Measurements from ENCODE around the gene RNMT.
"Not testable (repeated sequence)": the region's sequence is repeated elsewhere in the genome, so short reads cannot be mapped to it uniquely, and the experiment has no call there.

The RNMT gene

DNA sequence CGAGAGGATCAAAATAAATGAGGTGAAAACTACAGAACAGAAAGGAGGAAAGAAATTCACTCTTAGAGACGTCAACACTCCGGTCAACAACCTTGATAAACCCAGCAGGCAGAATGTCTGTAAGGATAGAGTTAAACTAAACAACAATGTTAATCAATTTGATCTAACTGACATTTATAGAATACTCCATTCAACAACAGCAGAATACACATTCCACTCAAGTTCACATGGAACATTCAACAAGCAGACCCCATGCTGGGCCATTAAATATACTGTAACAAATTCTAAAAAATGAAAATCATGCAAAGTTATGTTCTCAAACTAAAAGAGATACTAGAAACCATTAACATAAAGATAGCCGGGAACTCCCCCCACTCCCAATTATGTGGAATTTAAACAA lies 41.9 kb upstream of the RNMT start:
- no peak for TF ChIP-seq EZH2phosphoT487 (conservative IDR thresholded peaks at IDR 0.05; ENCODE audit: low read length)
- TF ChIP-seq, protein P1, sequence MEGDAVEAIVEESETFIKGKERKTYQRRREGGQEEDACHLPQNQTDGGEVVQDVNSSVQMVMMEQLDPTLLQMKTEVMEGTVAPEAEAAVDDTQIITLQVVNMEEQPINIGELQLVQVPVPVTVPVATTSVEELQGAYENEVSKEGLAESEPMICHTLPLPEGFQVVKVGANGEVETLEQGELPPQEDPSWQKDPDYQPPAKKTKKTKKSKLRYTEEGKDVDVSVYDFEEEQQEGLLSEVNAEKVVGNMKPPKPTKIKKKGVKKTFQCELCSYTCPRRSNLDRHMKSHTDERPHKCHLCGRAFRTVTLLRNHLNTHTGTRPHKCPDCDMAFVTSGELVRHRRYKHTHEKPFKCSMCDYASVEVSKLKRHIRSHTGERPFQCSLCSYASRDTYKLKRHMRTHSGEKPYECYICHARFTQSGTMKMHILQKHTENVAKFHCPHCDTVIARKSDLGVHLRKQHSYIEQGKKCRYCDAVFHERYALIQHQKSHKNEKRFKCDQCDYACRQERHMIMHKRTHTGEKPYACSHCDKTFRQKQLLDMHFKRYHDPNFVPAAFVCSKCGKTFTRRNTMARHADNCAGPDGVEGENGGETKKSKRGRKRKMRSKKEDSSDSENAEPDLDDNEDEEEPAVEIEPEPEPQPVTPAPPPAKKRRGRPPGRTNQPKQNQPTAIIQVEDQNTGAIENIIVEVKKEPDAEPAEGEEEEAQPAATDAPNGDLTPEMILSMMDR (IDR thresholded peaks at IDR 0.05; ENCODE audit: insufficient read depth, low read length, poor library complexity, severe bottlenecking), result no peak
- Histone ChIP-seq H3K79me2 (ENCODE audit: insufficient read depth, low read length) (peaks cover 75% of the 10 kb centered on the region), H3K4me3 (ENCODE audit: insufficient read depth, low read length, poor library complexity, severe bottlenecking) (no peak overlapping the region)

DNA sequence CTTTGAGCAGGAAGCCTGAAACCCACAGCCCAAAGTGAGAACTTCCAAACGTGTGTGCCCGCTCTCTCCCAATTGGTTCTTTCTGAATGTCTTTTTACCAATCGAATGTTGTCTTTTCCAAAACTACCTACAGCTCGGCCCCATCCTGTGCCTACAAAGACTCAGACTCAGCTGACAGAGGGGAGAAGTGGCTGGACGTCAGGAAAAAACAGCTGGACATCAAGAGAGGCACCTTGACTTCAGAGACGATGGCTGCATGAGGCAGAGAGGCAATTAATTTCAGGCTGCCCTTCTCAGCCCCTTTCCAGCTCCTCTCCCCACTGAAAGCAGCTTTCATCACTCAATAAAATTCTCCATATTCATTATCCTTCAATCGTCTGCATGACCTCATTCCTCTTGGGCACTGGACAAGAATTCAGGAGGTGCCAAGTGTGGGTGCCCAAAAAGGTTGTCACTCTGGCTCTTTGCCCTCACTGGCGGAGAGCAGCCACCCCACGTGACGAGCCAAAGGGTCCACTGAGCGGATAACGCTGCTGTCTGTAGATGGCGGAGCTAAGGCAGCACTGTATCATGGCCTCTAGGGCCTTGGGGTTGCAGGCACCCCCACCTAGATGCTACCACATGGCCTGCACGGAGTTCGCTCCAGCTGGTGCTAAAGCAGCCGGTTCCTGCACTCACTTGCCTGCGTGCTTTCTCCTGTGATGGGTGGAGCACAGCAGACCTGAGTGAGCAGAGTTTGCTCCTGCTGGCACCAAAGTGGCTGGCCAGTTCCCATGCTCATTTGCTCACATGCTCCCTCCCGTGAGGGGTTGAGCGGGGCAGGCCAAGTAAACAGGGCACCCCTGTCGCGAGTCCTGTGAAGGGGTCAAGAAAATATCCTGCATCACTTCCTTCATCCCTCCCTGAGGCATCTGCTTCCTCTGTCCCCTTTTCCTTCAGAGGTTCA lies 38.0 kb upstream of the RNMT start:
- Histone ChIP-seq H2AFZ (ENCODE audit: low read depth, low read length, severe bottlenecking) (no peak overlapping the region), H3K4me2 (ENCODE audit: low read depth, low read length, poor library complexity, severe bottlenecking) (no peak overlapping the region), H3K9me3 (ENCODE audit: insufficient read depth, low read length) (no peaks in the 10 kb centered on the region), H3K9ac (ENCODE audit: low read length) (no peak overlapping the region), H3K27me3 (ENCODE audit: low read length) (no peaks in the 10 kb centered on the region), H3F3A (ENCODE audit: insufficient read depth) (no peaks in the 10 kb centered on the region), H4K20me1 (ENCODE audit: low read depth, low read length) (peaks cover 9% of the 10 kb centered on the region), H3K4me3 (ENCODE audit: insufficient read depth, low read length, poor library complexity, severe bottlenecking) (no peak overlapping the region), H3K27ac (ENCODE audit: low read depth, low read length) (no peak overlapping the region), H3K9me2 (replicated peaks; ENCODE audit: insufficient read depth, low read length) (no peaks in the 10 kb centered on the region), H3K36me3 (ENCODE audit: low read length) (no peaks in the 10 kb centered on the region), H3K79me2 (ENCODE audit: insufficient read depth, low read length) (peaks cover 75% of the 10 kb centered on the region)
- TF ChIP-seq, protein P1 (IDR thresholded peaks at IDR 0.05; ENCODE audit: insufficient read depth, low read length, poor library complexity, severe bottlenecking), result no peak
- no peak for TF ChIP-seq EZH2phosphoT487 (conservative IDR thresholded peaks at IDR 0.05; ENCODE audit: low read length)

More for the DNA sequence above, 41.9 kb upstream of the RNMT start:
- Histone ChIP-seq H3K9me2 (replicated peaks; ENCODE audit: insufficient read depth, low read length) (no peaks in the 10 kb centered on the region), H4K20me1 (ENCODE audit: low read depth, low read length) (peaks cover 10% of the 10 kb centered on the region), H3K9me3 (ENCODE audit: insufficient read depth, low read length) (no peaks in the 10 kb centered on the region), H3F3A (ENCODE audit: insufficient read depth) (no peaks in the 10 kb centered on the region; the same call in 1 of the 2 replicates), H2AFZ (ENCODE audit: low read depth, low read length, severe bottlenecking) (no peak overlapping the region), H3K9ac (ENCODE audit: low read length) (no peak overlapping the region), H3K4me2 (ENCODE audit: low read depth, low read length, poor library complexity, severe bottlenecking) (no peak overlapping the region), H3K27ac (ENCODE audit: low read depth, low read length) (no peak overlapping the region), H3K36me3 (ENCODE audit: low read length) (0 out of 2 replicates have a peak, but pooled peaks cover 2% of the 10 kb centered on the region), H3K27me3 (ENCODE audit: low read length) (no peaks in the 10 kb centered on the region)

DNA sequence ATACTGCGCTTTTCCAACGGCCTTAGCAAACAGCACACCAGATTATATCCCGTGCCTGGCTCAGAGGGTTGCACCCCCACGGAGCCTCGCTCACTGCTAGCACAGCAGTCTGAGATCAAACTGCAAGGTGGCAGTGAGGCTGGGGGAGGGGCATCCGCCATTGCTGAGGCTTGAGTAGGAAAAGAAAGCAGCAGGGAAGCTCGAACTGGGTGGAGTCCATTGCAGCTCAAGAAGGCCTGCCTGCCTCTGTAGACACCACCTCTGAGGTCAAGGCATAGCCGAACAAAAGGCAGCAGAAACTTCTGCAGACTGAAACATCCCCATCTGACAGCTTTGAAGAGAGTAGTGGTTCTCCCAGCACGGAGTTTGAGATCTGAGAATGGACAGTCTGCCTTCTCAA lies 36.4 kb upstream of the RNMT start:
- not testable (repeated sequence) for H2AFZ ChIP-seq (ENCODE audit: low read depth, low read length, severe bottlenecking); H3K4me3 ChIP-seq (ENCODE audit: insufficient read depth, low read length, poor library complexity, severe bottlenecking); H3K9me3 ChIP-seq (ENCODE audit: insufficient read depth, low read length); H3K9me2 ChIP-seq (replicated peaks; ENCODE audit: insufficient read depth, low read length); H3K27ac ChIP-seq (ENCODE audit: low read depth, low read length); H3K4me2 ChIP-seq (ENCODE audit: low read depth, low read length, poor library complexity, severe bottlenecking); H3F3A ChIP-seq (ENCODE audit: insufficient read depth); H4K20me1 ChIP-seq (ENCODE audit: low read depth, low read length); H3K27me3 ChIP-seq (ENCODE audit: low read length); H3K36me3 ChIP-seq (ENCODE audit: low read length); H3K9ac ChIP-seq (ENCODE audit: low read length)
- peaks cover 59% of the 10 kb centered on the region for H3K79me2 ChIP-seq (ENCODE audit: insufficient read depth, low read length)

DNA sequence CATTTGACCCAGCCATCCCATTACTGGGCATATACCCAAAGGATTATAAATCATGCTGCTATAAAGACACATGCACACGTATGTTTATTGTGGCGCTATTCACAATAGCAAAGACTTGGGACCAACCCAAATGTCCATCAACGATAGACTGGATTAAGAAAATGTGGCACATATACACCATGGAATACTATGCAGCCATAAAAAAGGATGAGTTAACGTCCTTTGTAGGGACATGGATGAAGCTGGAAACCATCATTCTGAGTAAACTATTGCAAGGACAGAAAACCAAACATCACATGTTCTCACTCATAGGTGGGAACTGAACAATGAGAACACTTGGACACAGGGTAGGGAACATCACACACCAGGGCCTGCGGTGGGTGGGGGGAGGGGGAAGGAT lies 31.1 kb upstream of the RNMT start:
- H3F3A ChIP-seq (ENCODE audit: insufficient read depth); H3K9ac ChIP-seq (ENCODE audit: low read length); H3K9me3 ChIP-seq (ENCODE audit: insufficient read depth, low read length); H4K20me1 ChIP-seq (ENCODE audit: low read depth, low read length); H3K36me3 ChIP-seq (ENCODE audit: low read length); H3K4me3 ChIP-seq (ENCODE audit: insufficient read depth, low read length, poor library complexity, severe bottlenecking); H2AFZ ChIP-seq (ENCODE audit: low read depth, low read length, severe bottlenecking); H3K27me3 ChIP-seq (ENCODE audit: low read length); H3K9me2 ChIP-seq (replicated peaks; ENCODE audit: insufficient read depth, low read length); H3K4me2 ChIP-seq (ENCODE audit: low read depth, low read length, poor library complexity, severe bottlenecking); H3K27ac ChIP-seq (ENCODE audit: low read depth, low read length): not testable (repeated sequence)
- H3K79me2 ChIP-seq (ENCODE audit: insufficient read depth, low read length), result peaks cover 51% of the 10 kb centered on the region
